A549 (cell line): ENCODE data around the gene EHD2. TPM values are rescaled to one million over a fixed set of nuclear protein-coding genes. Genes with fewer than 3 reads are reported as not detected.

Experiments
- ATAC-seq, 2 experiments: fragments of 200-7000 bp in 1 of 2; fragments of >200 bp in 1 of 2; cut with Nextera tagmentation in 1 of 2; cut with Tn5 transposase in 1 of 2; 3 replicates each; pipeline versions ENCODE4 v1.8.0 to v1.9.1; 2018 to 2020; ENCODE audit warnings: mild to moderate bottlenecking in 1 of 2, moderate library complexity in 1 of 2
- CTCF ChIA-PET: fragments of 300-600 bp; sonication (Branson Sonifier 250); formaldehyde crosslinking; extraction: SDS; loops from one replicate; lab custom pipeline; 2021; ENCODE audit warnings: antibody characterized with exemption, inconsistent platforms; lab: Yijun Ruan, JAX
- POLR2A ChIA-PET: fragments of 350-600 bp; formaldehyde crosslinking; extraction: SDS; loops from one replicate; lab custom pipeline; 2021; ENCODE audit warnings: antibody characterized with exemption, inconsistent platforms; lab: Yijun Ruan, JAX
- DNase-seq, 2 experiments: peaks; one replicate each; pipeline versions ENCODE4 v3.0.0 to v3.0.0-alpha.2; 2011 to 2016; ENCODE audit warnings: low read depth in 1 of 2, low spot score in 1 of 2
- FAIRE-seq: peaks from 2 replicates; lab custom pipeline; 2011; peaks lifted over from hg19 to GRCh38; lab: Jason Lieb, UNC
- H3K27ac ChIP-seq, 2 experiments: fragments of >200 bp; sonication (Bioruptor Twin); formaldehyde crosslinking; 3 replicates each; pipeline ENCODE4 v1.5.1; 2016 to 2017
- H3K4me1 ChIP-seq: fragments of >200 bp; sonication (Bioruptor Twin); formaldehyde crosslinking; 3 replicates; pipeline ENCODE4 v1.6.1; 2016
- H3K4me2 ChIP-seq: fragments of >200 bp; sonication (Bioruptor Twin); formaldehyde crosslinking; 3 replicates; pipeline ENCODE4 v1.6.1; 2016
- H3K4me3 ChIP-seq: fragments of >200 bp; sonication (Bioruptor Twin); formaldehyde crosslinking; 3 replicates; pipeline ENCODE4 v1.5.1; 2016
- H3K9me3 ChIP-seq: fragments of >200 bp; sonication (Bioruptor Twin); formaldehyde crosslinking; 3 replicates; pipeline ENCODE4 v1.6.1; 2016
- CBX2 ChIP-seq: fragments of 200-600 bp; sonication (generic); IDR thresholded peaks from 2 replicates; pipeline ENCODE4 v1.6.1; 2016; ENCODE audit warnings: low read depth, mild to moderate bottlenecking, borderline replicate concordance
- CBX8 ChIP-seq: fragments of 200-600 bp; sonication (generic); IDR thresholded peaks from 2 replicates; pipeline ENCODE4 v1.6.1; 2016
- CTCF ChIP-seq: fragments of >200 bp; sonication (Bioruptor Twin); formaldehyde crosslinking; IDR thresholded peaks from 3 replicates; pipeline ENCODE4 v1.5.1; 2016
- E2F6 ChIP-seq: IDR thresholded peaks from 2 replicates; pipeline ENCODE4 v1.6.1; 2012; ENCODE audit warnings: low read depth, borderline replicate concordance
- HMGXB4 ChIP-seq: fragments of 250-450 bp; sonication (Bioruptor Pico); IDR thresholded peaks from 2 replicates; pipeline ENCODE4 v1.5.0; 2021; ENCODE audit warnings: mild to moderate bottlenecking, moderate library complexity, borderline replicate concordance
- JUNB ChIP-seq: fragments of >200 bp; sonication (Bioruptor Twin); formaldehyde crosslinking; IDR thresholded peaks from 2 replicates; pipeline ENCODE4 v1.6.1; 2016
- MAFK ChIP-seq: fragments of 450-650 bp; IDR thresholded peaks from 2 replicates; pipeline ENCODE4 v1.6.1; 2014; ENCODE audit not compliant: partially characterized antibody
- MAX ChIP-seq: IDR thresholded peaks from 2 replicates; pipeline ENCODE4 v1.6.1; 2012
- MAZ ChIP-seq: fragments of 150-350 bp; IDR thresholded peaks from 2 replicates; pipeline ENCODE4 v1.6.1; 2014; ENCODE audit warnings: antibody characterized with exemption, low read depth, low read length, borderline replicate concordance
- MYC ChIP-seq: IDR thresholded peaks from 2 replicates; pipeline ENCODE4 v1.6.1; 2012; ENCODE audit warnings: mild to moderate bottlenecking, inconsistent platforms, low read length, improper control_type of control experiment, borderline replicate concordance
- NFE2L2 ChIP-seq: fragments of 150-350 bp; conservative IDR thresholded peaks from 2 replicates; pipeline ENCODE4 v1.6.1; 2014; ENCODE audit warnings: low read length
- NR3C1 ChIP-seq: fragments of >200 bp; sonication (Bioruptor Twin); formaldehyde crosslinking; IDR thresholded peaks from 3 replicates; pipeline ENCODE4 v1.6.1; 2017
- PBX3 ChIP-seq: IDR thresholded peaks from 2 replicates; pipeline ENCODE4 v1.6.1; 2012
- RAD21 ChIP-seq, 2 experiments: fragments of >200 bp in 1 of 2; sonication (Bioruptor Twin) in 1 of 2; formaldehyde crosslinking in 1 of 2; IDR thresholded peaks in 1 of 2; conservative IDR thresholded peaks in 1 of 2; 2 replicates in 1 of 2; 3 replicates in 1 of 2; pipeline ENCODE4 v1.6.1; 2012 to 2018; ENCODE audit warnings: inconsistent platforms in 1 of 2
- RCOR1 ChIP-seq: fragments of 150-350 bp; IDR thresholded peaks from 2 replicates; pipeline ENCODE4 v1.6.1; 2014; ENCODE audit warnings: antibody characterized with exemption, low read length, low read depth
- REST ChIP-seq: fragments of 200-600 bp; sonication (generic); IDR thresholded peaks from 2 replicates; pipeline ENCODE4 v1.6.1; 2016; ENCODE audit warnings: antibody characterized with exemption, mild to moderate bottlenecking, moderate library complexity
- SMC3 ChIP-seq: fragments of >200 bp; sonication (Bioruptor Twin); formaldehyde crosslinking; IDR thresholded peaks from 3 replicates; pipeline ENCODE4 v1.6.1; 2018; ENCODE audit warnings: inconsistent platforms
- SREBF2 ChIP-seq: fragments of 450-650 bp; IDR thresholded peaks from 2 replicates; pipeline ENCODE4 v1.6.1; 2014; ENCODE audit warnings: mild to moderate bottlenecking, moderate library complexity
- TFCP2L1 ChIP-seq: fragments of 250-450 bp; sonication (Bioruptor Pico); IDR thresholded peaks from 2 replicates; pipeline ENCODE4 v1.5.0; 2021; ENCODE audit warnings: mild to moderate bottlenecking
- USF2 ChIP-seq: fragments of 450-650 bp; IDR thresholded peaks from 2 replicates; pipeline ENCODE4 v1.6.1; 2014; ENCODE audit warnings: antibody characterized with exemption
- ZC3H11A ChIP-seq: fragments of 450-650 bp; IDR thresholded peaks from 2 replicates; pipeline ENCODE4 v1.6.1; 2014; ENCODE audit warnings: antibody characterized with exemption, mild to moderate bottlenecking
- ZSCAN20 ChIP-seq: fragments of 250-450 bp; sonication (Bioruptor Pico); IDR thresholded peaks from 2 replicates; pipeline ENCODE4 v1.8.0; 2022; ENCODE audit warnings: mild to moderate bottlenecking, moderate library complexity
- WGBS: methylation state at CpG from one replicate; pipeline ENCODE4 v1.1.6; 2017; ENCODE audit errors: missing lambda C conversion rate; 5-methylcytosine and 5-hydroxymethylcytosine counted together
- polyA plus RNA-seq, 4 experiments: library from polyadenylated mRNA; depleted of rRNA in 3 of 4; stranded (reverse); fragments of >200 nt; fragmentation: RNase III in 1 of 4; extraction: RNeasy Plus Mini Kit Qiagen cat#74134 plus additional on column Dnase treatment in 1 of 4; gene quantifications; 2 replicates in 3 of 4; 3 replicates in 1 of 4; pipeline ENCODE4 v1.2.3, GENCODE V29; 2011 to 2017

EHD2 gene
- polyA plus RNA-seq, 2 of the 4 experiments (the other 2 are of a cell fraction) = 32.3 to 105 TPM

GRCh38 chr19:47699360-47699917 lies 13.8 kb upstream of the EHD2 start:
- no peak for FAIRE-seq
- ChIA-PET POLR2A (interaction anchor here (0.6 to 0.7 kb wide), 2 partner anchors 24 to 99 kb away, joined by 3 to 4 read pairs; no protein-coding TSS in a partner anchor), CTCF (interaction anchor here (0.6 to 23.3 kb wide), 62 partner anchors 12 to 366 kb away, joined by 3 to 1389 read pairs (median 5); partner anchors contain the start of genes EHD2, KPTN, NAPA and NOP53)
- H3K4me2 ChIP-seq = no peak overlapping the region
- H3K27ac ChIP-seq = no peak overlapping the region
- WGBS = 39% methylated on average over 9 of the region's 9 CpGs
- peaks cover 9% of the 10 kb centered on the region for H3K4me1 ChIP-seq
- DNase-seq = peak; percentile 73 to 93
- ATAC-seq = peak; percentile 64 to 84
- TF ChIP-seq SMC3 (peak; percentile 65), TFCP2L1 (no peak), HMGXB4 (no peak), NFE2L2 (no peak), USF2 (no peak), CTCF (peak; percentile 87), MAX (peak; percentile 31; the same call in 1 of the 2 replicates), RAD21 (conservative IDR thresholded peaks at IDR 0.05 in 1 of 2, IDR thresholded peaks at IDR 0.05 in 1 of 2) (peak; percentile 75 to 80), MAZ (peak; percentile 78; the same call in 1 of the 2 replicates), NR3C1 (no peak)
- H3K9me3 ChIP-seq = no peaks in the 10 kb centered on the region
- H3K4me3 ChIP-seq = no peak overlapping the region

GRCh38 chr19:47700934-47701716 lies 12.1 kb upstream of the EHD2 start:
- FAIRE-seq = no peak
- TF ChIP-seq SREBF2 = no peak
- no peak for TF ChIP-seq E2F6
- TF ChIP-seq PBX3 = no peak
- TF ChIP-seq MYC = no peak
- no peak for TF ChIP-seq ZSCAN20 (CRISPR knock-in tag)
- no peak for TF ChIP-seq ZC3H11A
- TF ChIP-seq MAX = no peak
- no peak for TF ChIP-seq NR3C1
- no peak for TF ChIP-seq CBX8
- TF ChIP-seq RCOR1 = no peak
- no peak for TF ChIP-seq CBX2
- no peak for TF ChIP-seq REST
- no peak for TF ChIP-seq MAFK
- TF ChIP-seq USF2 = no peak
- no peak for TF ChIP-seq JUNB

More at GRCh38 chr19:47700934-47701716, 12.1 kb upstream of the EHD2 start:
- ATAC-seq (no peak), DNase-seq (no peak)
- Histone ChIP-seq H3K4me3 (no peak overlapping the region), H3K27ac (no peak overlapping the region), H3K4me1 (peaks cover 9% of the 10 kb centered on the region), H3K4me2 (no peak overlapping the region), H3K9me3 (no peaks in the 10 kb centered on the region)
- ChIA-PET POLR2A (no interaction called here), CTCF (interaction anchor here (0.9 to 23.3 kb wide), 10 partner anchors 11 to 264 kb away, joined by 3 to 1389 read pairs (median 50); partner anchors contain the start of genes EHD2, NAPA and NOP53)
- 94% methylated on average over 43 of the region's 43 CpGs for WGBS
